Measurements from ENCODE around the gene RSPO3. TPM values are rescaled to one million over a fixed set of nuclear protein-coding genes. Genes with fewer than 3 reads are reported as not detected.

Gene RSPO3
- polyA plus RNA-seq, 1 of the 3 experiments (the other 2 are of a cell fraction) = not detected

DNA sequence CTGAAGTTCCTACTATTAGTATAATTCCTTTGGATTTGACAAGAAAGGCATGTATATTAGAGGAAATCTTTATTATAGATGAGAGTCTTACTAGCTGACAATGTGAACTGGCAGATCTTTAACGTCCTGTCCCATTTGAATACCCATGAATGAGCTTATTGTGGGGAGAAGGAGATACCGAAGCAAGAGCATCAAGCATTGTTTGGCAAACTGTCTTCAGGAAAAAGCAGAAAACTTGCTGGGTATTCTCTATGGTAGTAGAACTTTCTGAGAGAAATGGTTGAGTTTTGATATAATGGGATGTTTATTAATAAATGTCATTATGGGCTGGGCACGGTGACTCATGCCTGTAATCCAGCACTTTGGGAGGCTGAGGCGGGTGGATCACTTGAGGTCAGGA, 18.3 kb downstream of the RSPO3 start:
- Histone ChIP-seq H3K27ac (ENCODE audit: low read depth in 2 of 2, low read length in 1 of 2) (no peak overlapping the region), H2AFZ (ENCODE audit: low read depth) (no peak overlapping the region), H3K4me3 (ENCODE audit: low read depth in 2 of 2, low read length in 1 of 2) (no peak overlapping the region), H3K36me3 (replicated peaks in 1 of 2; ENCODE audit: control insufficient read depth in 1 of 2, insufficient read depth in 2 of 2, low read length in 1 of 2) (no peaks in the 10 kb centered on the region), H3K4me2 (no peak overlapping the region), H4K20me1 (ENCODE audit: insufficient read depth) (no peaks in the 10 kb centered on the region), H3K79me2 (ENCODE audit: insufficient read depth) (no peaks in the 10 kb centered on the region), H3K27me3 (ENCODE audit: insufficient read depth) (no peaks in the 10 kb centered on the region), H3K9me3 (no peaks in the 10 kb centered on the region), H3K9ac (no peak overlapping the region), H3K4me1 (ENCODE audit: control insufficient read depth in 1 of 2, insufficient read depth in 2 of 2, low read depth in 1 of 2, low read length in 1 of 2) (no peaks in the 10 kb centered on the region), H3K9me2 (no peaks in the 10 kb centered on the region), H3F3A (replicated peaks; ENCODE audit: insufficient read depth) (no peaks in the 10 kb centered on the region)
- DNase-seq = no peak
- TF ChIP-seq TCF12 (IDR thresholded peaks at IDR 0.05) (no peak), TAF1 (IDR thresholded peaks at IDR 0.05; ENCODE audit: borderline replicate concordance, low read depth, low read length) (no peak), YY1 (IDR thresholded peaks at IDR 0.05; ENCODE audit: low read depth) (no peak), EZH2phosphoT487 (IDR thresholded peaks at IDR 0.05; ENCODE audit: borderline replicate concordance, low read depth) (no peak), RFX5 (IDR thresholded peaks at IDR 0.05; ENCODE audit: low read length) (no peak), CTCF (IDR thresholded peaks at IDR 0.05) (no peak), FOXM1 (IDR thresholded peaks at IDR 0.05; ENCODE audit: low read depth) (no peak), GATA2 (CRISPR knock-in tag; IDR thresholded peaks at IDR 0.05) (no peak), TEAD4 (IDR thresholded peaks at IDR 0.05; ENCODE audit: borderline replicate concordance, insufficient read depth) (no peak), IRF3 (IDR thresholded peaks at IDR 0.05; ENCODE audit: low read depth, low read length) (no peak), SMC3 (IDR thresholded peaks at IDR 0.05; ENCODE audit: low read depth, low read length) (no peak), JUND (IDR thresholded peaks at IDR 0.05) (no peak), FOSL2 (IDR thresholded peaks at IDR 0.05; ENCODE audit: borderline replicate concordance, low read depth) (no peak), POLR2AphosphoS5 (IDR thresholded peaks at IDR 0.05; ENCODE audit: low read depth, low read length) (no peak), NFIC (IDR thresholded peaks at IDR 0.05; ENCODE audit: borderline replicate concordance) (no peak), EP300 (IDR thresholded peaks at IDR 0.05; ENCODE audit: borderline replicate concordance in 1 of 2, low read depth in 1 of 2, low read length in 1 of 2) (no peak), MEF2A (IDR thresholded peaks at IDR 0.05; ENCODE audit: borderline replicate concordance, low read depth) (no peak)
- TF ChIP-seq, protein P1, sequence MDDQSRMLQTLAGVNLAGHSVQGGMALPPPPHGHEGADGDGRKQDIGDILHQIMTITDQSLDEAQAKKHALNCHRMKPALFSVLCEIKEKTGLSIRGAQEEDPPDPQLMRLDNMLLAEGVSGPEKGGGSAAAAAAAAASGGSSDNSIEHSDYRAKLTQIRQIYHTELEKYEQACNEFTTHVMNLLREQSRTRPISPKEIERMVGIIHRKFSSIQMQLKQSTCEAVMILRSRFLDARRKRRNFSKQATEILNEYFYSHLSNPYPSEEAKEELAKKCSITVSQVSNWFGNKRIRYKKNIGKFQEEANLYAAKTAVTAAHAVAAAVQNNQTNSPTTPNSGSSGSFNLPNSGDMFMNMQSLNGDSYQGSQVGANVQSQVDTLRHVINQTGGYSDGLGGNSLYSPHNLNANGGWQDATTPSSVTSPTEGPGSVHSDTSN (IDR thresholded peaks at IDR 0.05) = no peak
- WGBS (ENCODE audit: low lambda C conversion rate) = 3% methylated on average over 4 of the region's 4 CpGs
- ChIA-PET POLR2A (no interaction called here), CTCF (no interaction called here)
